RCC 7860 (cell line): ENCODE data around the gene DNAJC7.
A peak's percentile ranks its signal among the peaks of the same experiment; 100 is the strongest.
"Not testable (repeated sequence)": the region's sequence is repeated elsewhere in the genome, so short reads cannot be mapped to it uniquely, and the experiment has no call there.

Experiments
- DNase-seq: peaks from one replicate; pipeline ENCODE4 v3.0.0-alpha.2; 2015; ENCODE audit warnings: low spot score
- FAIRE-seq: peaks from 2 replicates; lab custom pipeline; 2012; peaks lifted over from hg19 to GRCh38; lab: Jason Lieb, UNC

Gene DNAJC7

GRCh38 chr17:42042598-42043319, 25.5 kb upstream of the DNAJC7 start:
- DNase-seq (no peak), FAIRE-seq (no peak)

DNA sequence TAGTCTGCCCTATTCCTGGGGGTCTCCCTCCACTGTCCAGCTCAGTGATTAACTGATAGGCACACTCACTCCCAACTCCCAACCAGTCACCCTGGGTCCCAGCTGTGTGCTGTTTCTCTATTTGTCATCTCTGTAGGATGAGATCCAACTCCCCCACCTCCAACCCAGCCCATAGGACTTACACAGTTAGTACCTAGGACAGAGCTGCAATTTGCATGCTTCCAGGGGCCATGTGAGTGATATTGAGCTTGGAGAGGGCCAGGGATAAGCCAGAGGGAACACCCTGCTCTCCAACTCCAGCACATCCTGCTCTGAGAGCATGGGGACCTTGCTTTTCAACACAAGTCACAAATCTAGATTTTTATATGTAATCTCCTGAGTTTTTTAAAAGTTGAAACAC, 24.4 kb upstream of the DNAJC7 start:
- no peak for DNase-seq
- no peak for FAIRE-seq

GRCh38 chr17:42040818-42041217, 23.6 kb upstream of the DNAJC7 start:
- no peak for FAIRE-seq
- DNase-seq, result no peak

GRCh38 chr17:42039794-42040763, 22.8 kb upstream of the DNAJC7 start:
- no peak for FAIRE-seq
- DNase-seq, result no peak

GRCh38 chr17:42038221-42038973, 21.2 kb upstream of the DNAJC7 start:
- no peak for FAIRE-seq
- no peak for DNase-seq

DNA sequence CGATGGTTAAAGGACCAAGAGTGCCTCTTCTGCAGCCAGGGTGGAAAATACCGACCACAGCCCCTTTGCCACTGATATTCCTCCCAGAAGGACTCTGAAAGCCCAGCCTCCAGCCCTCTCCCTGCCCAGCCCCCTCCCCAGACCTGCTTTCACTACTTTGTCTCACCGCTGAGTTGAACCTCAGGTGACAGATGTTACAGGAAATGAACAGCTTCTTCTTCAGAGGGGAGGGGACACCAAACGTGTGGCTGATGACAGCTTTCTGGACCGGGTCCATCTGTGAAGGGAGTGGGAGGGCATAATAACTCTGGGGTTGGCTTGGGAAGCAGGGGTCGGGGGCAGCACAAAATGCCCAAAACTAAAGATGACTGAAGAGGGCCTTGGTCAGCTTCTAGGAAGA, 16.8 kb upstream of the DNAJC7 start:
- DNase-seq, result no peak

DNA sequence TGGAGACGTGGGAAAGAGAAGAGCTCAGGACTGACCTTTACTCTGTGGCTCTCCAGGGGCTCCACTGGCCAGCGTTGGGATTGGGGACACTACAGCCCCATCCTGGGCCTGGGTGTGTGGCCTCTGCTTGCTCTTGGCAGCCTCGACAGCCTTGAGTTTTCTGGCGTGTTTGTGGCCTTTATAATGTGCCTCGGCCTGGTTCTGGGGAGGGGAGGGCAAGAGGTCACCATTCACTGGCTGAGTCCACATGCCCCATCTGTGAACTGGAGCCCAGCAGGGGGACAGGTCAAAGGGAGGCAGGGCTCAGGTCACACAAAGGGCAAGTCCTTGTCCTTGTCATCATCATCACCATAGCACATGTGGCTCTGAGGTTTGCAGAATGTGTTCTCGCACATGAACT, 14.3 kb upstream of the DNAJC7 start:
- no peak for FAIRE-seq
- DNase-seq, result no peak

More for the DNA sequence above, 16.8 kb upstream of the DNAJC7 start:
- no peak for FAIRE-seq

DNA sequence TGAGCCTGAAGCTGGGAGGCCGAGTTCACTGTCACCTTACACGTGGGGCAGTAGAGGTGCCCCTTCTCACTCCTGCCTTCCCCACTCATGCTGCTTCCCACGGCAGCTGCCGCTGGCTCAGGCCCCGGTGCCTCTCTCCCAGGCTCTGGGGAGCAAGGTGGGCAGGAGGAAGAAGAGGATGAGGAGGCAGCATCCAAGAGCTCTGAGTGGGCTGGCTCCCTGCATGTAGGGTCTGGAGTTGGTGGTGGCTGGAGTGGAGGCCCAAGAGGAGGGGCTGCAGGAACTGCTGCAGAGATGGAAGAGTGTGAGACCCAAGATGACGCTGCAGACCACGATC, 11.5 kb upstream of the DNAJC7 start:
- FAIRE-seq, result no peak

DNA sequence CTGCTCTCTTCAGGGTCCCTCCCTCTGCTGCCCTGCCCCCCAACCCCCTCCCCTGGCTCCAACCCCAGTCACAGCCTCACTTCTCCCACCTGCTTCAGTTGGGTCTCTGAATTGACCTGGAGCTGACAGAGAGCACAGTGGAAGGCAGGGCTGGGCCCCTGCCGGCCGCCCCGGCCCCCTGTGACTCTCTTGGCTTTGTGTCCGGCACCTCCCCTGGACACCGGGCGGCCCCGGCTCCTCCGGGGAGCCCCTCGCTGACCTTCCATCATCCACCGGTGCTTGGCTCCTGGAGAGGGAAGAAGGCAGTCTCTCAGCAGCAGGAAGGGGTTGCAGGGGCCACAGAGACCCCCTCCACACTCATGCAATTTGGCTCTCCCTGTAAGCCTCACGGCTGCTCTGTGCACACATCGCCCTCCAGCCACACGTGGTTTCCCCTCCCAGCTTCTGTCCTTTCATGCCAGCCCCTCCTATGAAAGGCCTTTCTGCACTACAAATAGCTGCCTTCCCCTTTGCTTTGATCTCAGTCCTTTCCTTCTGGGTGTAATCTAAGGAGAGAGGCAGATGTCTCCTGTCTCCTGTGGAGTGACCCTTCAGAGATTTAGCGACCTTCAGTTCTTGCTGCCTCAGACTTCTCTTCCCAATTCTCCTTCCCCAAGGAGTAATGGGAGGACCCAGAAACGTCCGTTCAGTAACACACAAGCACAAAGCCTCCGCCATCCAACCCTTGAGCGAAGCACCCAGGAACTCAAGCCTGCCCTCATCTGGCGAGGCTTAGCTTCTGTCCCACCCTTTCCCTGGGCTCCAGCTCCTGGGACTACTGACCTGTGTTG, 10.9 kb upstream of the DNAJC7 start:
- FAIRE-seq, result no peak
- DNase-seq, result no peak

More for the DNA sequence above, 11.5 kb upstream of the DNAJC7 start:
- DNase-seq, result no peak

- DNase-seq (no peak), FAIRE-seq (no peak)
These were observed 10.3 kb upstream of the DNAJC7 start for GRCh38 chr17:42027590-42027889.

GRCh38 chr17:42026857-42027589, 9.8 kb upstream of the DNAJC7 start:
- no peak for FAIRE-seq
- no peak for DNase-seq

- DNase-seq (no peak), FAIRE-seq (no peak)
These were observed 8.7 kb upstream of the DNAJC7 start for GRCh38 chr17:42025936-42026335.

- DNase-seq (no peak), FAIRE-seq (no peak)
These were observed 7.9 kb upstream of the DNAJC7 start for GRCh38 chr17:42025191-42025579.

DNA sequence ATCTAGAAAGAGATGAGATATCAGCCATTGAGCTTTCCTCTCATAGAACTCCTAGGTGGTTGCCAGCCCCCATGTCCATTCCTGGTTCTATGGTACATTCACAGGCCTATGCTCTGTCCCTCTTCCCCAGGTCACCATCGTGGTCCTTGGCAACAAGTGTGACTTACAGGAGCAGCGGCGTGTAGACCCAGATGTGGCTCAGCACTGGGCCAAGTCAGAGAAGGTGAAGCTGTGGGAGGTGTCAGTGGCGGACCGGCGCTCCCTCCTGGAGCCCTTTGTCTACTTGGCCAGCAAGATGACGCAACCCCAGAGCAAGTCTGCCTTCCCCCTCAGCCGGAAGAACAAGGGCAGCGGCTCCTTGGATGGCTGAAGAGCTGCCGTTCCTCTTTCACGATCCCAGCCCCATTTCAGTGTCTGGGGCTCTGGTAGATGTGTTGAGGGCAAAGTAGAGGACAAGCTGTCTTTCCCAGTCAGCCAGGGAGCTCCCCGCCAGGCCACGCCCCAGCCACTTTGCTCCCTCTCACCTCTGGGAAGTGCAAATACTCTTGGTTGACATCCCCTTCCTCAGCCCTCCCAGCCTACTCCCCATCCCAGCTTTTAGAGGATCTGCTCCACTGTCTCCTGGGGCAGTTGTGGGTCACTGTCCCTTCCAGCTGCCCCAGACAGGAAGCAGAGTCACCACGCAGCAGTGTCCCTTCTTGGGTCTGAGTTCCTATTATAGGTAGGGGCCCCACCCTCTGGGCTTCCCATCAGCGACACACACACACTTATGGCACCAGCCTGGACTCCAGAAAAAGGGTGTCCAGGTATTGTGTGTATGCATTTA, 6.5 kb upstream of the DNAJC7 start:
- no peak for DNase-seq

GRCh38 chr17:42020845-42021244, 3.6 kb upstream of the DNAJC7 start:
- DNase-seq, FAIRE-seq: not testable (repeated sequence)

More for the DNA sequence above, 6.5 kb upstream of the DNAJC7 start:
- FAIRE-seq, result no peak

GRCh38 chr17:42019509-42020404, 2.5 kb upstream of the DNAJC7 start, which contains the start of gene NKIRAS2:
Gene NKIRAS2 (plus strand): TSS chr17:42020090. CDS start chr17:42021578, 1,488 bp downstream.
- FAIRE-seq (no peak), DNase-seq (peak; percentile 73)

- no peak for FAIRE-seq
- DNase-seq, result no peak
These were observed 1.7 kb upstream of the DNAJC7 start for GRCh38 chr17:42018988-42019387.

GRCh38 chr17:42018339-42018738, 1.1 kb upstream of the DNAJC7 start:
- FAIRE-seq (no peak), DNase-seq (no peak)
